Activated CD8-positive, alpha-beta memory T cell treated with anti-CD3 and anti-CD28 coated beads, Interleukin-2, amount 50 U/mL, for 24 hours (primary cell): ENCODE measurements around the gene CX3CR1.

ENCODE experiments used
- DNase-seq: peaks from one replicate; pipeline ENCODE4 v3.0.0-alpha.2; 2020; ENCODE audit errors: extremely low read depth

CX3CR1 gene

DNA sequence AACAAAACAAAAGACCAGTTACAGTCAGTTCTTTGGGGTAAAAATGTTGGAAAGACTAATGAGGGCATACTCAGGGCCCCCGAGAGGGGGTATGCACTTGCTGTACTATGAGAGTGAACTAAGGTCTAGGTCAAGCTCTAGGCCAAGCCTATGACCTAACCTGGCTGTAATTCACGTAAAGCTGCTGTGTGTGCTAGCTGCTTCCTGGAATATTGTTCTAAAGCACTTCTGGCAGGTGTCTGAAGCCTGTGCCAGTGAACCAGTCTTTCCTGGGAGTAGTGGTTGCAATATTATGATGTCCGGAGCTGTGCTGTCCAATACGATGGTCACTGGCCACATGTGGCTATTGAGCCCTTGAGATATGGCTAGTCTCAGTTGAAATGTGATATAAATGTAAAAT, 13.1 kb upstream of the CX3CR1 start:
- DNase-seq, result no peak

DNA sequence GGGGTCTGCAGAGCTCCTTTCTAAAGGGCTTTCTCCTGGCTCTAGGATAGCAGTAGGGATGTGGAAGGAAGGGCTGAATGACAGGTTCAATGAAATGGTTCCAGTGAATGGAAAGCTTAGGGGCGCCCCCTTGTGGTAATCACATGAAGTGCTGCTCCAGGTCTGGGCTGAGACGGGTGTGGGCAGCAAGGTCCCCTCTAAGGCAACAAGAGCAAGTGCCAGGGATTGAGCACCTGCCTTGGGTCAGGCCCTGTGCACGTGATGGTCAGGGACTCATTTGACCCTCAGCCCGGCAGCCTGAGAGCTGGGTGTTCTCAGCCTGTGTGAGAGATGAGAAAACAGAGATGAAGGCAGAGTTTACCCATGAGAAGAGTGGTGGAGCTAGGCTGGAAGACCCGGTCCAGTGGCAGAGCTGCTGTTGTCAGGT, 12.1 kb upstream of the CX3CR1 start:
- peak; percentile 55 for DNase-seq

DNA sequence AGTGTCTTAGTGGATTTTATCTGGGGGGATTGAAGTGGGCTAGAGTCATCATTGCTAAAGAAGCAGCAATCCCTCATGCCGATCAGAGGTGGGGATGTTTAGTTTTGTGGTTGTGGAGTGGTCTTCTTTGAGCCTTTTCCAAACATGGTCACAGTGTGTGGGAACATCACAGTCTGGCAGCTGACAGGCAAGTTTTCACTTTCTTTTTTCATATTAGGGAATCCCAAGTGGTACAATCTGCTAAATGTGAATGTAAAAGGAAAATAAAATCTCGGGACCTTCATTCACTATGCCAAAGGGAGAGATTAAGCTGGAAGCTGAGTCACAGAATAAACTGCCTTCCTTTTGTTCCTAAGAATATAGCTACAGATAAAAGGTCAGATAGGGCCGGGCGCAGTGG, 10.4 kb upstream of the CX3CR1 start:
- DNase-seq, result no peak

DNA sequence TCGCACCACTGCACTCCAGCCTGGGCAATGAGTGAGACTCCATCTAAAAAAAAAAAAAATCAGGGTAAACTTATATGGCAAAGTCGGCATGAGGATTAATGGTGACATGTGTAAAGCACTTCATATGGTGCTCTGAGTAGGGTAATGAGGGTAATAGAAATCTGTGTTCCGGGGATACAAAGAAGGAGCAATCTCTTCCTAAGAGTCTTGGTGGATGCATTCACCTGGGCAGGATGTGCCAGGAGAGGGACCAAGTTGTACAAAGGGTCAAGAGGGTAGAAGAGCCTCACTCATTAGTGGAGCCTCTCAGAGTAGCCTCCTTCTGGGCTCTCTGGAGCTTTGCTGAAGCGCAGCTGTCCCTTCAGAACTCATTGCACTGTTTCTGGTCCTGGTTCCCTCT, 9.3 kb upstream of the CX3CR1 start:
- no peak for DNase-seq

DNA sequence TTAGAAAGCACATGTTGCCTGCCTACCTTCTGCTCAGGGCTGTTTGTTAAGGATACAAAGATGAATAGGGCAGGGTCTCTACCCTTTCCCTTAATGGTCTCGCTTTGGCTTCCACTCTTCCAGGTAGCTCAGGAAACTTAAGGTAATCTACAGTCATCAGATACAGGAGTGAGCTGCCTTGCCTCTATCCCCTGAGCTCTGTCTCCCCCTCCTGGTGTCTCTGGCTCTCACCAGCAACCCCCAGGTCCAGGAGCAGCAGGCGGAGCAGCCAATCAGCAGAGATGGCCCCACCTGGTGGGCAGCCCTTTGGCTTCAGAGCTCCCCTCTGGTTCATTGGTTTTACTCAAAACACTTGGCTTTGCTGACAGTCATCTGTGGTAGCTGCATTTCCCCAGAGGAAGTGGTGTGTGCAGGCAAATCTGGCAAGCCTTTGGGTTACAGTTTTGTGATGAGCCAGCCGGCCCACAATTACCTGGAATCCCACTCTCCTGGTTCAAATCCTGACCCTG, 8.5 kb upstream of the CX3CR1 start:
- DNase-seq, result peak; percentile 73

DNA sequence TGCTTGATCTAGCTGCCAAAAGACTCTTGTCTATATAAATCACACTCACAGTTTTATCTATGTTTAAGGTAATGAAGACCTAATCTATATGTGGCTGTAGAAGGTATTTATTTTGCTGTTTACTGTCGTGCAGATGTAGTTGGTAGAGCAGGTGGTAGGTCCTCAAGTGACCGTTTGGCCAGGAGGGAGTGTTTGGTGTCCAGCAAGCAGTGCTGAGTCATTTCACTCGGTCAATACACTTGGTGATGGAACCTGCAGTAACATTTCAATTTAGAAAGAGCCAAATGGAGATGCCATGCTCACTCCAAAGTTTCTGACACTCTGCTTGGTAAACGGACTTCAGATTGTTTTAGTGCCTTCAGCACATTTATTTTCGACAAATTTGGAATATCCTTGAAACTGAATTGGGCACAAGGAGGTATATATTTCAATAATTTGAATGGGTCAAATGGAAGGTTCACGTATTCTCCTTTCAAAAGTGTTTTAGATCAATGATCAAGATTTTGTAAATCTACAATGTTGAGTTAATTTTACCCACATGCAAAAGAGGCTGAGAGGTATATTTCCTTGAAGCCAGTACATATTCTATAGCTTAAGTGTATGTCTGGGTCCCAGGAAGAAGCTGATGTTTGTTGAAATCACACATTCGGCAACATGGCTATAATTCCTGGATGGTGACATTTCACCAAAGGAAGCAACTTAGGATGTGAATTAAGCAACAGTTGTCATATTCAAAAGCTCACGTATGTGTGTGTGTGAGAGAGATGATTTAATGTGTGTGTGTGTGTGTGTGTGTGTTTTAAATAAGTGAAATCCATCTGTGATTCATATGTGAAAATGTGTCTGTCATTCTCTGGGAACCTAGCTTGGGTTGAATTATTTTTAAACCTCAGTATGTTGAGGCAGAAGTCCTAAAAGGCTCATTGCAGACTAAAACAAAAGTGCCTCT, 7.7 kb upstream of the CX3CR1 start:
- DNase-seq, result no peak

DNA sequence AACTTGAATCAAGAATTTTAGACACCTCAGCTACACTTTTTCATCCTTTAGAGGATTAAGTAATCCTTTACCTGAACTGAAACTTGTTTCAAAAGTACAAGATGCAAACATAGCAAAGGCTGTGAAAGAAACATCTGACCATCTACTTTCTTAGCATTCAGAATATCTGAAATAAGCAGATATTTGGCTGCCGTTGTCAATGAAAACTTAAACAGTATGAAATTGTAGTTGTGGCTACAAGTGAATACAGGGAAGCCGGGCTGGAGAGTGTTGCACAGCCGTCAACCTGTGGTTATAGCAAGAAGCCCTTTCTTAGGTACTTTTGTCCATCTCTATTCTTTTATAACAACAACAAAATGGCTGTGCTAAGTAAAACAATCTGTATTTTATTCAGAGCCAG, 6.9 kb upstream of the CX3CR1 start:
- DNase-seq, result no peak

DNA sequence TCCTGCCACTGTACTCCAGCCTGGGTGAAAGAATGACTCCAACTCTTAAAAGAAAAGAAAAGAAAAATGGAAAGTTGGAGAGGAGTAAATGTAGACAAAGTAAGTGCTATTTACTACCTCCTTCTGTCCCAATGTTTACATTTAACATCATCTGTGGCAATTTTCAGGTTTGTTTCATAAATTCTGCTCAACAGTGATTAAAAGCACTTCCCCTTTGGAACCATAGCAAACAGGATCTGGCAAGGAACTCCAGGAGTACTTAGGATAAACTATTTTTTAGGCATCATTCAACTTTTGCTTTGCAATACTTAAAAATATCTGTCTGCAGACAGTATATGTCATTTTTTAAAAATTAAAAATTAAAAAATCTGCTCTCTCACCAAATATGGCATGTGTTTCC, 5.5 kb upstream of the CX3CR1 start:
- no peak for DNase-seq

DNA sequence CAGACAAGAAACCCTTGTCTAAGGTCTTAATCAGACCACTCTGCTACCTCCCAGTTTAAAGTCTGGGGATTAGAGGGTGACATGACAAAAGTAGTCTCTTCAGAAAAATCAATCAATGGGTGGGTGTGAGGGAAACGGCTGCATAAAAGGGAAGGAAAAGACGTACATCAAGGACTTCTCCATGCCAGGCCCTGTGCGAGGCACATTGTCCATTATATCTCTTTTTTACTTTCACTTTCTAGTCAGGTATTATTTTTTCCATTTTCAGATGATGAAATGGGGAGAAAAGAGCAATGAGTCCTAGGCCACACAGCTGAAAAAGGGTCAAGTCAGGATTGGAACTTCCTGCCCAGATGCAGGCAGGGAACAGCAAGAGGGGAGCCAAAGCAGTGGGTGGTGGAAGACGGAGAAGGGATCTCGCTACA, 4.6 kb upstream of the CX3CR1 start:
- DNase-seq, result no peak

DNA sequence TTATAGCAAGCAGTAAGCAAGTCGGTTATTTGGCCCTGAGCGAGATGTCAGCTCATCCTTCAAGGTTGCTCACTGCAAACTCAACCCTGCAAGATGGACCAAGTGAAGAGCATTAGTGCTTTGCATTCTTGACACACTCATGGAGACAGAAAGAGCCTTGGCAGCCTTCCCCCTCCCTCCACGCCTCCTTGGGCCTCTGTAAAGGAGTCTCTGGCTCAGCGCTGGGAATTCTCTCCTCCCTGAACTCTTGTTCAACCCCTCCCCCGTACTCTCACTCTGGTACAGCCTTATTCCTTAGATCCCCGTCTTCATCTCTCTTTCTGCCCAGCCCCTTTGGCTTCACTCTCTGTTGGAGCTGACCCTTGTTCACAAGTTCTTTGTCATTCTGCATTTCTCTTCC, 2.2 kb upstream of the CX3CR1 start:
- no peak for DNase-seq

DNA sequence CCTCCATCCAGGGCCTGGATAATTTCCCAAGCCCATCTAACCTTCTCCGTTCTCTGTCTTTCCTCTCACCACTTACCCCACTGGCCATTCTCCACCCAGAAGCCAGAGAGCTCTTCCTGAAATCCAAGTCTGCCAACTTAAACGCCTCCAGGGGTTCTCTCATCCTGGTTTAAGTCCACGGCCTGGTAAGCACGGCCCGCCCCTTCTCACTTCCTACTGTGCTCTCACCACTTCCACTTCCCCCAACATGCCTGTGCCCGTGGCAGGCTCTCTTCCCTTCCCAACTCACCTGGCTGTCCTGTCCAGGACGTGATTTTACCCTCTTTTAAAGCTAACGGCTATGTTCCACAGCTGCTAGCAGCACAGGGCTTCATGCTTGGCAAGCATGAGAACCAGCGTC, 1.7 kb upstream of the CX3CR1 start:
- DNase-seq, result no peak

DNA sequence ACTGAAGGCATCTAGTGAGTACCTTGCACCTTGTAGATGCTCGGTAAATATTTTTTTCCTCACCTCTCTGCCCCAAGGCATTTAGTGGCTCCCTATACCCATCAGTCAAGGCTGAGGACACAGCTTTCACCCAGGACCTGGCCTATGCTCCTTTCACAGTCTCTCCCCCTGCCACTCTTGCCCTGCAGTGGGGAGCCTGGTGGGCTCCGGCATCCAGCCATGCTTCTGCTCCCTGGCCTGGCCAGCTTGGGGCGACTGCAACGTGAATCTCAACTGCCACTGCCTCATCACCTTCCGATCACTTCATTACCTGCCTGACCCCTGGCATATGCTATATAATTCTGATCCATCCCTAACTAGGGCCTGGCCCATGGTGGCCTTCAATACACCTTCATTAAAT, 735 bp upstream of the CX3CR1 start:
- no peak for DNase-seq

DNA sequence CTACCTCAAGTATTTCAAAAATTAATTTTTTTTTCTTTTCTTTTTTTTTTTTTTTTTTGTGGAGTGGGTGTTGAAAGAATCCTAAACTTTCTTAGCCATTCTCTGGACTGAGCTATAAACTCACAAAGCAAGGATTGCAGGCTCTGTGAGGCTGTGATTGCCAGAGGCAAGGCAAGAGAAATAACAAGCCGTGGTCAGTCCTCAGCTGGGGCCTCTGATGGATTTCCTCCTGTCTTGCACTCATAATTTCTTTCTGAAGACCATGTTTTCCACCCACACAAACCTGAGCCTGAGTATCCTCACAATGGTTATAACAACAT, 1.3 kb downstream of the CX3CR1 start:
- no peak for DNase-seq

DNA sequence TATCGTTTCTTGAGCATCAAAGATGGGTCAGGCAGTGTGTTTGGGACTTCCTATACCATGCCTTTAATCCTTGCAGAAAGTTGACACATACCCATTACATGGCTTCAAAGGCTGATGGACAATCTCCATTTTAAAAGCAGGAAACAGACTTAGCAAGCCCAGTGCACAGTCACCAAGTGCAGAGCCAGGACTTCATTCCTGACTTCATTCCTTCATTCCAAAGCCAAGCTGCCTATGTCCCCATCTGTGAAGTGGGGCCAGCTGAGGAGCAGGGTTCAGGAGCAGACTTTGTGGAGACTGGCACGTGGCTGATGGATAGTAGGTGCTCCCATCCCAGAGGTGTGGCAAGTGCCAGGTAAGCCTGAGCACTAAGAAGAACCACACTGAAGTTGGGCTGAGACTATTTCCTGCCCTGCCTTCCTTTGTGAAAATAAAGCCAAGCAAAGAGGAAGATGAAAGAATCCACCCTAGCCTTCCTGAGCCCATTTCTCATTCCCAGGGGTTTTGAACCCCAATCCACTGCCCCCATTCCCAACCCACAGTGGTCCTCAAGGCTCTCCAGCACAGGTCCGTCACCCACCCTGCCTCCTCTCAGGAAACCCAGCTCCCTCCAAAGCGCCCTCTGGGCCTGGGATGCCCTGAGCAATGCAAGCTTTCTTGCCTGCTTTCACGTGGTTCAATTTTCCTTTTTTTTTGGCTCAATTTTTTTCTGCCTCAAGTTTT, 1.8 kb downstream of the CX3CR1 start:
- DNase-seq, result no peak

DNA sequence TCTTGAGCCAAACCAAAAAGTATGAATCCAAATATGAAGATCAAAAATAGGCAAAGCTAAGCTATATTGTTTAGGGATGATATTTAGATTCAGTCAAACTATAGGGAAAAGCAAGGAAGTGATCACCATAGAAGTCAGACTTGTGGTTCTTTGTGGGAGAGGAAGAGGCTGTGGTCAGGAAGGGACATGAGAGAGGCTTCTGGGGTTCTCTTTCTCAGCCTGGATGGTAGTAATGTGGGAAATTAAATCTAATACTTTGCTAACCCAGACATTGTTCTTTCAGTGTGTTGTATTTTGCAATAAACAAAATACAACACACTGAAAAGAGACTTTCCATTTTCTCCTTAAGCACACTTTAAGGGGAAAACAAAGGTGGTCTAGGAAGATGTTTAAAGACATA, 3.1 kb downstream of the CX3CR1 start:
- DNase-seq, result no peak

DNA sequence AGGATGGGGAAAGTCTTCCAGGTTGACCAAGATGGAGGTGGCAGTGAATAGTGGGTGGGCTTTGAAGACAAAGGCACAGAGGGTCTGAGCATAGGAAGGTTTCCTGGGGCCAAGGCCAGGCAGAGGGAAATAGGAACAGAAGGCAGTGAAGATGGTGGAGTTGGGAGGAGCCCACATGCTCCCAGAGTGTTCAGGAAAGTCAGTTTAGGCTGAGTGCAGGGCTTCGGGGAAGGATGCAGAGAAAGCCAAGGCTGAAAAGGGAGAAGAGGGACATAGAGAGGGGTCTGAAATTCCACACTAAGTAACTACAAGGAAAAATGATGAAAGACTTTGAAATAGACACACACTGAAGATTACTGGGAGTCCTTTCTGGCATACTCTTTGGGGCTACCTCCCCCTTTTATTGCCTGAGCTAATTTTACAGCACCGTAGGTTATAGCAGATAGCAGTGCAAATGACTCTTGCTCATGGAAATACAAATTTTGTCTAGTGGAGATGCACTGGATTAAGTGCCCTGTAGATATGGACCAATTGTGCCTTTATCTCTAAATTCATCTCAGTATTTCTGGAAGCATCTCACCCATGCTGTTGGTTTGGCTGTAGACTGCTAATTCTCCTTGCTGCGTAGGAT, 3.8 kb downstream of the CX3CR1 start:
- DNase-seq, result no peak

DNA sequence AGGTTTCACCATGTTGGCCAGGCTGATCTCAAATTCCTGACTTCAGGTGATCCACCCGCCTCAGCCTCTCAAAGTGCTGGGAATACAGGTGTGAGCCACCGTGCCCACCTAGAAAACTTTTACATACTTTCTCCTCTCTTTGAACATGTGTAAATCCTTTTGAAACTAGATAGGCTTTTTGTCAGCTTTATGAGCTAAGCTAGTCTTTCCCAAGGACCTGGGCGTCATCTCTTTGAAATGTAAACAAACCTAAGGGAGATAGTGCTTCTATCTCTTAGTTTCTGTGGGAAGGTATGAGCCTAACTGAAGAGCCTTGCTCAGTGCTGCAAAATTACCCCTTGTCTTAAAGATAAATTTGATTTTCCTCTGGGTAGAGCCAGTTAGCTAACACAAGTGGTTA, 4.8 kb downstream of the CX3CR1 start:
- DNase-seq, result no peak

DNA sequence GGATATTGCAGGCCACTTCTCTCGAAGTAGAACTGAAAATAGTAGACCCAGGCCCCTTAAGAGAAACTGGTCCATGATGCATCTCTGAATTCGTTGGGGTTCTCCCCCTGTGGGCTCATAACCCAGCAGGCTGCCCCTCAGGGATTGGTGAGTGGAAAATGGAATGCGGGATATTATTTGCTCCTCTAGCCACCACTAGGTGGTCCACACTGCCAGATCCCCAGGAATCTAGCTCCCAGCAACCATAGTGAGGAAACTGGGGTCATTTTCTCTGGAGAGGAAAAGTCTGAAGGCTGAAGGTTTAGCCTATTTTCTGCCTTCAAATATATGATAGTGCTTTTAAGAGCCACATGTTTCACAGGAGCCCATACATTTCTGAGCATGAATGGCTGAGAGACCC, 6.7 kb downstream of the CX3CR1 start:
- DNase-seq, result no peak

DNA sequence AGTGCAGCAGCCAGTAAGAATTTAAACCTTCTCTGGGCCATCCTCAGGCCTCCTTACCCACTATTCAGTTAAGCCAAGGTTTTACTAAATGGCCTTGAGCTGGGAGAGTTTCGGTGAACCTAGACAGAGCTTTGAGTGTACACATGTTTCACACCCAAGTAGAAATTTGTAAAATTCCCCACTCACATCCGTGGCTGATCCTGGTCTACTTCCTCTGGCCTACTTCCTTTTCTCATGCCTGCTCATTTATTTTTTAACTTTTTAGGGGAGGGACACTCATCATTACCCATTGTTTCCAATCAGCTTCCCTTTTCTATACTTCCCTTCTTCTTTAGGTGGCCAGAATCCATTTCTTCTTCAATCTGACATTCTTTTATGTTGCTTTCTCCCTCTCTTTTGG, 7.6 kb downstream of the CX3CR1 start:
- no peak for DNase-seq

DNA sequence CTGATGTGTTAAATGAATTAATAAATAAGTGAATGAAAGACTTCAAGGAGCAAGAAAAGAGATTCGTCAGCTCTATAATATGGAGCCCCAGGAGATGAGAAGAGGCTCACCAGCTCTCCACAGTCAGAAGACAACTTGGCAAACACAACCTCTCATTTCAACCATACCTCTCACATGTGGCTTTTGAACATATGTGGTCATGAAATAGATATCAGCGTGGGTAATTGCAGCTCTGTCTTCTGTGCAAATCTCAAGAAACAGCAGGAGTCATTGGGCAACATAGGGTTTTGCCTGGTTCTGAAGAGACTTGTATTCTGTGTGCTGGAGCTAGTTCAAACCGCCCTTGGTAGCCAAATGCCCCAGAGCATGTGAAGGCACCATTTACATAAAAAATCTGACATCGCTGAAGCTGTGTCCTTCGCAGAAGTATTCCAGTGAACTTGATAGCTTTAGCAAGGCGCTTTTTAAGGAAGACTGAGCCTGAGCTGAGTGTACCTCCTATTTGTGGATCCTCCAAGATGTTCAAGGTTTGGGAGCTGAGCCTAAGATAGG, 8.4 kb downstream of the CX3CR1 start:
- DNase-seq, result no peak

DNA sequence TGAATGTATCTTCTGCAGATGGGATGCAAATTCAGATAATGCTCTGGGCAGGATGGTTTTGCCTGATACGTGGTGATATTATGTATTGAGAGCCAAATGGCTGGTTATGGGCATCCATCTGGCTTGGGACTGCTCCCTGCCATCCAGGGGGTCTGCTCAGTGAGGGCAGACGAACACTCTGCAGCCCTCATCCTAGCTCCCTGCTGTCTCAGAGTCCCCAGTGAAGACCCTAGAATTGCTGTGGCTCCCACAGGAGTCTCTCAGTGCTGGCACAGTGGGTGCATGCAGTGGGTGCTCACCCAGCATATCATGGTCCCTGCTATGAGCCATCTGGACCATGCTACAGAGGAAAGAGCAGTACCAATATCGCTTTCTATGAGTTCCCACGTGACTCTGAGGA, 10.3 kb downstream of the CX3CR1 start:
- DNase-seq, result no peak

DNA sequence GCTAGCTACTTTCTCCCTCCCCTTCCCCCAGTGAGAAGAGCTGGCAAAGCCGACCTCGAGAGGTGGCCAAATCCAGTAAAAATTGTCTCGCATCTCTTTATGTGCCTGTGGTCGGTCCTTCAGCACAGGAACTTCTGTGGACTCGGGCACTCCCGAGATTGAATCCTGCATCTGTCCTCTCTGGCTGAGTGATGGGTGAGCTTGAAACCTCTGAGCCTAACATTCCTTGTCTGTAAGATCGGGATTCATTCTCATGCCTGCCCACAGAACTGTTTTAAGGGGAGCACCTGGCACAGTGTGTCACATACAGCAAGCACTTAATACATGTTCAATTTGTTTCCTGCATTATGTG, 11.3 kb downstream of the CX3CR1 start:
- DNase-seq, result no peak
